ENCODE data around the gene HS3ST4. TPM values are rescaled to one million over a fixed set of nuclear protein-coding genes. Genes with fewer than 3 reads are reported as not detected.

Gene HS3ST4
- total RNA-seq, 2 donors from 2014 or later, result 1.0 to 1.9 TPM

GRCh38 chr16:25897702-25898101, 205.9 kb downstream of the HS3ST4 start:
- intact Hi-C loops (cut with DNase I), result no loop called here
- Histone ChIP-seq H3K27me3 (replicated peaks; ENCODE audit: insufficient read depth) (peaks cover 8% of the 10 kb centered on the region), H3K4me1 (replicated peaks) (no peaks in the 10 kb centered on the region), H3K4me3 (no peak overlapping the region), H3K9me3 (no peaks in the 10 kb centered on the region), H3K27ac (no peak overlapping the region), H3K36me3 (no peaks in the 10 kb centered on the region)
- WGBS, result 24% methylated on average over 10 of the region's 10 CpGs
- TF ChIP-seq CTCF (IDR thresholded peaks at IDR 0.05) (no peak), POLR2A (IDR thresholded peaks at IDR 0.05) (no peak), POLR2AphosphoS5 (IDR thresholded peaks at IDR 0.05) (no peak)
- no peak for DNase-seq (ENCODE audit: low spot score)

GRCh38 chr16:25905810-25906209, 214.1 kb downstream of the HS3ST4 start:
- no peak for TF ChIP-seq POLR2A (IDR thresholded peaks at IDR 0.05)
- TF ChIP-seq POLR2AphosphoS5 (IDR thresholded peaks at IDR 0.05), result no peak
- TF ChIP-seq CTCF (IDR thresholded peaks at IDR 0.05), result no peak
- DNase-seq (ENCODE audit: low spot score), result no peak
- WGBS, result 84% methylated on average over 6 of the region's 6 CpGs

GRCh38 chr16:25910971-25911370, 219.2 kb downstream of the HS3ST4 start:
- WGBS, result 67% methylated on average over 2 of the region's 2 CpGs
- Histone ChIP-seq H3K9me3 (no peaks in the 10 kb centered on the region), H3K36me3 (no peaks in the 10 kb centered on the region), H3K4me3 (no peak overlapping the region), H3K4me1 (replicated peaks) (no peaks in the 10 kb centered on the region), H3K27me3 (replicated peaks; ENCODE audit: insufficient read depth) (peaks cover 14% of the 10 kb centered on the region), H3K27ac (no peak overlapping the region)
- DNase-seq (ENCODE audit: low spot score), result no peak
- intact Hi-C loops (cut with DNase I), result no loop called here
- TF ChIP-seq POLR2AphosphoS5 (IDR thresholded peaks at IDR 0.05) (no peak), POLR2A (IDR thresholded peaks at IDR 0.05) (no peak), CTCF (IDR thresholded peaks at IDR 0.05) (no peak)

More at GRCh38 chr16:25905810-25906209, 214.1 kb downstream of the HS3ST4 start:
- Histone ChIP-seq H3K4me1 (replicated peaks) (no peaks in the 10 kb centered on the region), H3K27ac (no peak overlapping the region), H3K4me3 (no peak overlapping the region), H3K36me3 (no peaks in the 10 kb centered on the region), H3K27me3 (replicated peaks; ENCODE audit: insufficient read depth) (peaks cover 7% of the 10 kb centered on the region), H3K9me3 (no peaks in the 10 kb centered on the region)
- intact Hi-C loops (cut with DNase I), result no loop called here

- H3K27ac ChIP-seq, result no peak overlapping the region
- H3K4me3 ChIP-seq, result no peak overlapping the region
- H3K9me3 ChIP-seq, result no peaks in the 10 kb centered on the region
- no peaks in the 10 kb centered on the region for H3K4me1 ChIP-seq (replicated peaks)
- H3K27me3 ChIP-seq (replicated peaks; ENCODE audit: insufficient read depth), result peaks cover 14% of the 10 kb centered on the region
- TF ChIP-seq POLR2AphosphoS5 (IDR thresholded peaks at IDR 0.05) (no peak), CTCF (IDR thresholded peaks at IDR 0.05) (no peak), POLR2A (IDR thresholded peaks at IDR 0.05) (no peak)
- H3K36me3 ChIP-seq, result no peaks in the 10 kb centered on the region
- intact Hi-C loops (cut with DNase I), result no loop called here
- WGBS, result 73% methylated on average over 5 of the region's 5 CpGs
- no peak for DNase-seq (ENCODE audit: low spot score)
These were observed 220.6 kb downstream of the HS3ST4 start for GRCh38 chr16:25912321-25912720.

- no peak overlapping the region for H3K4me3 ChIP-seq
- H3K36me3 ChIP-seq, result no peaks in the 10 kb centered on the region
- no peak for DNase-seq (ENCODE audit: low spot score)
- peaks cover 16% of the 10 kb centered on the region for H3K27me3 ChIP-seq (replicated peaks; ENCODE audit: insufficient read depth)
- intact Hi-C loops (cut with DNase I), result no loop called here
- H3K4me1 ChIP-seq (replicated peaks), result no peaks in the 10 kb centered on the region
- no peak overlapping the region for H3K27ac ChIP-seq
- H3K9me3 ChIP-seq, result no peaks in the 10 kb centered on the region
- WGBS, result 60% methylated on average over 7 of the region's 7 CpGs
- TF ChIP-seq POLR2AphosphoS5 (IDR thresholded peaks at IDR 0.05) (no peak), CTCF (IDR thresholded peaks at IDR 0.05) (no peak), POLR2A (IDR thresholded peaks at IDR 0.05) (no peak)
These were observed 222.7 kb downstream of the HS3ST4 start for GRCh38 chr16:25914357-25914962.
